GM18868 (cell line): Measurements from ENCODE around the gene DUOX1.
"Not testable (repeated sequence)": the region's sequence is repeated elsewhere in the genome, so short reads cannot be mapped to it uniquely, and the experiment has no call there.

ENCODE experiments used
- ATAC-seq: cut with Tn5 transposase; IDR thresholded peaks from one replicate; pipeline ENCODE4 v1.9.1; 2021; ENCODE audit warnings: mild to moderate bottlenecking, moderate library complexity; ENCODE audit not compliant: unreplicated experiment

DUOX1 gene

DNA sequence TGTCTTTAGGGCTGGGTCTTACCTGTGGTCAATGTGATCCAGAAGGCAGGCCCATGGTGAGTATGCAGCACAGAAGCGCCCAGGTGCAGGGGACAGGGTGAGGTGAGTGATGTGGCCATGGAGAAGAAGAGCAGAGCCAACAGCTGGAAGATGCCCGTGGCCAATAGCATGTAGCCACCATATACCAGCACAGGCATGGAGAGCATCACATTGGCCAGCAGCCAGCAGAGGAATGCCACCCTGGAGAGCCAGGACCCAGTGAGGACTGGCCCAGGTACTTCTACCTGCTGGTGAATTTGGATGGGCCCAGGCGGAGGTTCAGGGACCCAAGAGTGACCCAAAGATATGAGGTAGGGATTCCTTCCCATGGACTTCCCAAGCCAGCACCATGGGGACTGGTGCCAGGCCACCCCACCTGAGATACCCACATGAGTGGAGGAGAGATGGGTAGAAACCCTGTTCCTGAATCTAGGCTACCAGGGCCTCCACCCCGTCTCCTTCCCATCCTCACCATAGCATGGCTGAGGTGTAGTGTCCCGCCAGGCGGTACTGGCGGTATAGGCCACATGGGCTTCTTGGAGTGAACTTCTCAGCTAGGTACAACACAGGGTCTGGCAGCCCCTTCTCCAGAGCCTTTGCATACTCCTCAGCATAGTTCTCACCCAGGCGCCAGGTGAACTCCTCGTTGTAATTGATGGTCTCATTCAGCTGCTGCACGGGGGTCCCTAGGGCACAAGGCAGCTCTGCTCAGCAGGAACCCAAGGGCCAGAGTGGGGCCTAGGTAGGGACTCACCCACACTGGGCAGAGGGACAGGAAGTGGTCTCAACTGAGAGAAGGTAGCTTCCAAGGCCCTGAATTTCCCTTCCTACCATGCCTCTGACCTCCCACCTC, 9.5 kb upstream of the DUOX1 start:
- ATAC-seq, result no peak

DNA sequence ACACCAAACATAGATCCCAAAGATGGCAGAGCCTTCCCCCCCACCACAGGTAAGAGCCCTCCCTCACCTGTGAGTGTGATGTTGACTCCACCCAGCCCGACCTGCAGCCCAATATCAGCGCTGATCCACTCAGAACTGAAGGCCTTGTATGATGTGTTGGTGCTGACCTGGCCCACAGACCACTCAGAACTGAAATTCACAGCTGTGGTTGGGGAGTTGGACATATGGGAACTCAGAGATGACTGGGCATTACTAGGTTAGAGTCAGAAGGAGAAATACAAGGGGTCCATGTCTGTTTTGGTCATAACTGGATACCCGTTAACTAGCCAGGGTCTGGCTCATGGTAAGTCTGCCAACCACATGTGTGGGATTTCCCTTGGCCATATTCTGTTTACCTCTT, 8.8 kb upstream of the DUOX1 start:
- no peak for ATAC-seq

DNA sequence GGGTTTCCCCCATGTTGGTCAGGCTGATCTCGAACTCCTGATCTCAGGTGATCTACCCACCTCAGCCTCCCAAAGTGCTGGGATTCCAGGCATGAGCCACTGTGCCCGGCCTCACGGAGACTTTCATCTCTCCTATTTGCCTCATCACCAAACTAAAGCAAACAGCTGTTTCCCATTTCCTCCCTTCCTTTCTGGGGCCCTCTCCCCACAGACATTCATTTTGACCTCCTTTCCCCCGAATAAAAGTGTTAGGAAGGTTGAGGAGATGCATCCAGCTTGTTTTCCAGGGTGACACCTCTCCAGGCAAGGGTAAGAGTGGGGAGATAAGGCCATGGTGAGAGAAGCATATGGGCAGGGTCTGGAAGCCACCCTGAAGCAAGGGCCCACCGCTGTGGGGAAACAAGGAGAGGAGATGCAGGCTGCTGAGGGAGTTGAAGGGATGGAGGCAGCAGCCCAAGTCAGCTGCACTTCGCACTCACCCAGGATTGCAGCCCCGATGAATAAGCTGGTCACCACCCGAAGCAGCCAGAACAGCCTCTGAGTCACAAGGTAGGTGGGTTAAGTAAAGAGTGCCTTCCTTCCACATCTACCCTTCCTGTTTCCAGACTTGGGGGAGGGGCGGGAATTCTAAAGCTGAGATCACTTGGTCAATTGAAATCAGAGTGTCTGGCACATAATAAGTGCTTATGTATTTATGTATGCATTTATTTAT, 7.9 kb upstream of the DUOX1 start:
- ATAC-seq, result no peak

DNA sequence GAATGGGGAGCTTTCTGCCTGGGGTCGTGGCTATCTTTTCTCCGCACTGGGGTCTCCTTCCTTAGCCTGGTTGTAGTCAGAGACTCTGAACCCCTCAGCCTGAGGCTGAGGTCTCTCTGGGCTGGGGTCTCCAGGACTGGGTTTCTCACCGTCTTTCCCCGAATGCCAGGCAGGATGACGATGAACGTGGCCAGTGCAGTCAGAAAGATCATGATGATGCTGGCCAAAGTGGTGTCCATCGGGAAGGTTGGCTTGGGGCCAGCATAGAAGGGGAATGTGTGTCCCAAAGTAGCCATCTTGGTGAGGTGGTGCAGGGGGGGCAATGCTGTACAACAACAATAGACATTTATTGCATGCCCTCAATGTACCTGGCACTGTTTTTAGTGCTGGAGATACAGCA, 7.1 kb upstream of the DUOX1 start:
- ATAC-seq, result no peak

DNA sequence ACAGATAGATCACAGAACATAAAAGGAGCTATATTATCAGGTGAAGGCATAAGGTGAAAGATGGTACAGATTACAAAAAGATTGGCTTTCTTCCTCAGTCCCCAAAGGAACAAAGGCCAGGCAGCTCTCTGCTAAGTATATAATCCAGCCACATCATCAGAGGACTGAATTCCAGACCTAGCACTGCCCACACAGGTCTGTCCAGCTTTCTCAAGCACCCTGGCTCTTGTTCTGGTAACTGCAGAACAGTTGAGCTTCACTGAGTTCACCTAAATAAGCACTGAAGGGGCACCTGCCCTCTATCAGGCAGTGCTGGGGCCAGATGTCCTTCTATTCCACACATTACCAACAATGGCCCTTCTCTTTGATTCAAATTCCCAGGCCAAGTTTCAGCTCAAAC, 6.4 kb upstream of the DUOX1 start:
- ATAC-seq, result no peak

DNA sequence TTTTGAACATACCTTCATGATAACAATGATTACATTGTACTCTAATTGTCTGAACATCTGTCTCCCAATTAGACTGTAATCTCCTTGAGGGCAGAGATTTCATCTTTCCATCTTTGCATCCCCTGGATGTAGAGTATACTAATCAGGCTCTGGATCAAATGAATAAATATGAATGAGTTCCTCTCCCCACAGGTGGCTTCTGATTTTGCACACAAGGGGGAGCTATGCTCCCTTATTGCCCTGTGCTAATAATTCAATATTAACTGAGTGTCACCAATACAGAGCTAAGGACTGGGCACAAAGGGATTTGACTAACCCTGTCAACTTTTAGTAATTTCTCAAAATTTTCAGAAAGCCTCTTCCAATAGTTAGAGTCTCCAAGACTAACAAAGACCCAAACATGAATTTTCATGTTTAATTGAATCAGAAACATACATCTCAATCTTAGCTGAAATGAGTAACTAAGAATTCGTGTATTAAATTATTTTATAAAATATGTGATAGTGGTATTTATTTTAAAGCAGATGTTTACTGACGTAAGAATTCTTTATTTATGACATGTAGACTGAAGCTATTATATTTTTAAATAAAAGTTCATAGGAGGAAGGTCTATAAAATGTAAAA, 3.1 kb upstream of the DUOX1 start:
- ATAC-seq, result no peak

DNA sequence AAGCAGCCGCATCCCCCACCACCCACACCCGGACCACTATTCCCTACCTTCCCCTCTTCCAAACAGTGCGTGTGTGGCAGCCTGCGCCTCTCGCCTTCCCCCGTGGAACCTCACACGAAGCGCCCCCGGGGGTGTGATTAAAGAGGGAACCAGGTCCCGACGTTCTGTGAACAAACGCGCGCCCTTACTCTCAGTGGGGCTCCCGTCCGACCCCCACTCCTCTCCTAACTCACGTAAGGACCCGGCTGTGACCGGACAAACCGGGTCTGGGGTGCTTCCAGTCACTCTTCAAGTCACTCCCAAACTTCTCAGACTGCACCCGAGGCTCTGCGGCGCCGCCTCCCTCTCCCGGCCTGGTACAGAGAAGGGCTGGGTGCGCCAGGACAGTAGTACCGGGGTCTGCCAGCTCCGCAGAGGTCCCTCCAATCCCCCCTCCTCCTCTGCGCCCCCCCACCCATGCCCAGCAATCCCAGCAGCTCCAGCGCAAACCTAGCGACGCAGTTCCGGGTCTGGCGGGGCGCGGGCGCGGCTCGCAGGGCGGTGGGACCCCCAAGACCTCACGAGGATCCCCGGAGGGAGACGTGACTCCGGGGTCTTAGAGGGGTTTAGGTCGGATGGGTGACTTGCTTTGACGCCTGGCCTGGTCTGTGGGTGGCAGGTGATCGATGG, 689 bp upstream of the DUOX1 start:
- ATAC-seq, result no peak

DNA sequence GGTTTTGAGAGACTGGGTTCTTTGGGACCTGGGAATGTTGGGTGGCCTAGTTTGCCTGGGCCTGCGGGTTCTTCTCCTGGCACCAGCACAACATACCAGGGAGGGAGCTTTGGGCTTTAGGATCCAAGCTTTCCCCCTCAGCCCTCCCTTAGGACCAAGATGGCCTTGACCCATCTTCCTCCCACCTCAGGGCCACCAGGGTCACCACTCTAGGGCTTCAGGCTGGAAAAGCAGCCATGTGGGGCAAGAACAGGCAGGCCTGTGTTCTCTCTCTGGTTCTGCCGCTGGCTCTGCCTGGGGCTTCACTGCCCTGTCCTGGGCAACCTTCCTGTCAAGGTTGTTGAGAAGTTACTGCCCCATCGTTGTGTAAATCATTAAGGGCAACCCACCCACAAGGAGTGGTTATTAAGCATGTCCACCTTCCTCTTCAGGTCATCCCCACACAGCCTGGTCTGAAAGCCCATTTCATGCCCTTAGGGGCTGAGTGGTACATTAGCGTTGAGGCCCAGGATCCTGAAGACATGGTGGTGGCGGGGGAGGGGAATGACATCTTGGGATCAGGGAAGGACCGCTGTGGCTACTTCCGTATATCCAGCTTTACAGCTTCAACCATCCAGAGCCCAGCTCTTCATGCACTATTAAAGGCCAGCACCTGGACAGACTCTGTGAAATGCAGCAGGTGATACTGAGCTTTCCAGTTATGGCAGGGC, 652 bp downstream of the DUOX1 start:
- ATAC-seq, result no peak

DNA sequence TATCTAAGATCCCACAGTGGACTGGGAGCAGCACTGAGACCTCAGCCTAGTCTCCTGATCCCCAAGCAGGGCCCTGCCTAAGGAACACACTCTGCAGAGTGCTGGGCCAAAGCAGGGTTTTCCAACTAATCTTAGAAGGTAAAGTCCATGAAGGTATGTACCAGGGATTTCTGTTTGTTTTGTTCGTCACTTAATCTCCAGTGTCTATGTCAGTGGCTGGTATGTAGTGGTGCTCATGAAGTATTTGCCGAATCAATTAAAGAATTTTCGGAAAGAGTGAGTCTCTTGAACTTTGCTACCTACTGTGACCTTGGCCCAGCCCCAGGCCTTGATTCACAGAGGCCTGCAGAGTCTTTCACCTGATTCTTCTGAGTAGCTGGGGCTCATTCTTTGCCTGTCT, 1.7 kb downstream of the DUOX1 start:
- no peak for ATAC-seq

DNA sequence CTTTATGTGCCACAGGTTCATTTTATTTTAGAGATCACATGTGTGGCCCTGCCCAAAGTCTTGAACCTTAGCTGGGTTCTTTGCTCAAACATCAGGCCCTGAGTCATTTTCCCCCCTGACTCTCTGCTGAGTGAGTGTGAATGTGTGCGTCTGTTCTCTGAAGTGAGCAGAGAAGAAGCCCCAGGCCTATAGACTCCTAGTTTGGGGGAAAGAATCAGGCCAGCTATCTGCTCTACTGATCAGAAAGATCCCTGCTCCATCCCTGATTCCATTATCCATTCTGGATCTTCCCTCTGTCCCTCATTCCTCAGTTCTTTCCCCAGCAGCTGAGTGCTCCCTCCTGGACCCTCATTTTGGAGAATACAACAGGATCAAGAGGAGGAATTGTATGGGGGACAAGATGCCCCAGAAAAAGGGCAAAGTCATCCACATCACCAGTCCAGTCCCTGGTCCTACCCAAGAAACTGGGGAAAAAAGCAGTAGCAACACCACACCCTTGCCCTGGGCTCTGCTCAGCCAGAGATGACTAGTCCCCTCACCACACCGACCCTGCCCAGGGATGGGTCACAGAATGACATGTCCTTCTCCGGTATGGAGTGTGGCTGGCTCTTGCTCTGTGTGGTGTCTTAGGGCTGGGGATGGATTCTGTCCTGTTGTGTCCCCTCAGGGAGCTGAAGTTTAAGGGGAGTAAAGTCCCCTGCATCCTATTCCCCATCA, 3.2 kb downstream of the DUOX1 start:
- ATAC-seq, result no peak

DNA sequence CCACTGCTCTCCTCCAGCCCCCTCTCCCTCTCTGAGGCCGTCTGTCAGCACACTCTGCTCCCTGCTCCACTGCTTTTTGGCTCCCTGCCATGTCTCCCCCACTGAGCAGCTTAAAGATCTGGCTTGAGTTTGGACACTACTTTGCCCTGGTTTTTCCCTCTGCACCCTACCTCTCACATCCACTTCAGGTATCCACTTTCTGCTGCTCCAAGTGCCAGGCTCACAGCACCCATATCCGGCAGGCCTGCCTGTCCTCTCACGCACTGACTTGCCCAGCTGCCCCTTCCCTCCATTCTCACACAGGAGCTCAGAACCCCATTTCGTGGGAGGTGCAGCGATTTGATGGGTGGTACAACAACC, 3.7 kb downstream of the DUOX1 start:
- no peak for ATAC-seq

DNA sequence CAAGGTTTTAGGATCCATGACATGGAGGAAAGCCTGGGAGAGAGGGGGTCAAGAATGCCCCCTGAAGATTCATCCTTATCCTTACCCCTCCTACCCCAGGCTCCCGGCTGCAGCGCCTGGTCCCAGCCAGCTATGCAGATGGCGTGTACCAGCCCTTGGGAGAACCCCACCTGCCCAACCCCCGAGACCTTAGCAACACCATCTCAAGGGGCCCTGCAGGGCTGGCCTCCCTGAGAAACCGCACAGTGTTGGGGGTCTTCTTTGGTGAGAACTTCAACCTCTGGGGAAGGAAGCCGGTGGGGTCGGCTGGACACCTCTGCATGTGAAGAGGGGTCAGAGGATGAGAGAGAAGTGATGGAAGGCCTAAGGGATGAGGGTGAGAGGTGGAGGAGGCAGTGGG, 4.3 kb downstream of the DUOX1 start:
- no peak for ATAC-seq

DNA sequence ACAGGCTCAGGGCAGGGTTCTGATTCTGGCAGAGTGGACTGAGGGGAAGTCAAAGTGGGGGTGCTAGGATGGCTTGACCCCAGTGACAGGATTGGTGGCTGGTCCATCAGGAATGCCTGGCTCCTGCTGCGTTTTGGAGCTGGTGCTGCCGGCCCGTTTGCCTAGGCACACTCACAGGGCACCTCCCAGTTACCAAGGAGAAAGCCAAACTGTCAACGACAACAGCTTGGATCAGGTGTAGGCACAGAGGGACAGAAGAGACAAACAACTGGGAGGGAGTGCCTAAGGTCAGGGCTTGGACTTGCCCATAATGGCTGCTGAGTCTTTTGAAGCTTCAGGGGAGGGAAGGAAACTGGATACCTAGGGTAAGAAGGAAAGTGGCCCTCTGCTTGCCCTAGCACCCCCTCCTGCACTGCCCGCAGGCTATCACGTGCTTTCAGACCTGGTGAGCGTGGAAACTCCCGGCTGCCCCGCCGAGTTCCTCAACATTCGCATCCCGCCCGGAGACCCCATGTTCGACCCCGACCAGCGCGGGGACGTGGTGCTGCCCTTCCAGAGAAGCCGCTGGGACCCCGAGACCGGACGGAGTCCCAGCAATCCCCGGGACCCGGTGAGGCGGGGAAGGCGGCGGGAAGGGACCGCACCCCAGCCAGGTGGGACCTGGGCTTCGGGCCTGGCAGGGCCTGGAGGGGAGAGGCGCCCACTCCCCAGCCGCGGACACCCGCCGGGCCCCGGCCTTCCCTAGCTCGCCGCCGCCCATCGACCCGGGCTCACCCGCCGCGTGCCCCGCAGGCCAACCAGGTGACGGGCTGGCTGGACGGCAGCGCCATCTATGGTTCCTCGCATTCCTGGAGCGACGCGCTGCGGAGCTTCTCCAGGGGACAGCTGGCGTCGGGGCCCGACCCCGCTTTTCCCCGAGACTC, 5.1 kb downstream of the DUOX1 start:
- ATAC-seq, result peak; percentile 54

DNA sequence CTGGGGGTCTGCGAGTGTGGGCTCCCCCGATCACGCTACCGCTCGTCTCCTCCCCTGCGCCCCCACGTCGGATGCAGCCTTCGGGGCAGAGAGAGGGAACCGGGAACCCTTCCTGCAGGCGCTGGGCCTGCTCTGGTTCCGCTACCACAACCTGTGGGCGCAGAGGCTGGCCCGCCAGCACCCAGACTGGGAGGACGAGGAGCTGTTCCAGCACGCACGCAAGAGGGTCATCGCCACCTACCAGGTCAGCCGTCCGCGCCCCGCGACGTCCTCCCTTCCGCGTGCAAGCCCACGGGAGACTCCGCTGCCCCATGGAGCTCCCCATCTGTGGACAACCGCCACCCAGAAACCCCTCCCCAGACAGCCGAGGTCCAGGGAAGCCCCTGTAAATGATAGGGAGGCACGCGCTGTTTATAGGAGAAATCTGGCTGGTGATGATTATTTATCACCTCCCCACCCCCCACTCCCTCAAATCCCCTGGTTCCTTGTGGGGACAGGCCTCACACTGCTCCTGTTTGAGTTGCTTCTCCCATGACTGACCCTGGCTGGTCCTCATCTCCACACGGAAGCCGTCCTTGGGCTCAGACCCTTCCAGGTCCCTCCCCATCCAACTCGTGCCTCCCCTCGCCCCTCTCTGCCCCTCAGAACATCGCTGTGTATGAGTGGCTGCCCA, 6.0 kb downstream of the DUOX1 start:
- ATAC-seq, result not testable (repeated sequence)

DNA sequence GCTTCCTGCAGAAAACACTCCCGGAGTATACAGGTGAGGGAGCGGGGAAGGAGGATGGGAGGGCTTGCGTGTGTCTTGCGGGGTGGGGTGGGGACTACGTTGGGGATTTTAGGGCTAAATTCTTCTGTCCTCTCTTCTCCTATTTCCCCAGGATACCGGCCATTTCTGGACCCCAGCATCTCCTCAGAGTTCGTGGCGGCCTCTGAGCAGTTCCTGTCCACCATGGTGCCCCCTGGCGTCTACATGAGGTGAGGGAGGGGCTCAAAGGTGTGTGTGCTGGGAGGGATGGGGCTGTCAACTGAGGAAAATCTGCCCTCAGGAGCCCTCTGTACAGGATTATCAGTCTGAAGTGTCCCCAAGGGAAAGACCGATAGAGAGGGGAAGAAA, 6.6 kb downstream of the DUOX1 start:
- no peak for ATAC-seq

DNA sequence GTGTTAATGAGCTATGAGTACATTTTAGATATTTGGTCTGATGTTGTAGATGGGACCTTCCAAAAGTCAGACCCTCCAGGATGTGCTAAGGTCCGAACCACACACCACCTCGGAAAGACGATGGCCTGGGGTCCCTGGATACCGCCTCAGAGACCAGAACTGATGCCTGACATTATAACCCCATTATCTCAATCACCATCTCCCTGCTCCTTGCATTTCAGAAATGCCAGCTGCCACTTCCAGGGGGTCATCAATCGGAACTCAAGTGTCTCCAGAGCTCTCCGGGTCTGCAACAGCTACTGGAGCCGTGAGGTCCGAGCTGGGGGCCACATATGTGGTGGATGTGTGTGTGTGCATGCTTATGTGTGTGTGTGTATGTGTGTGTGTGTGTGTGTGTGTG, 7.9 kb downstream of the DUOX1 start:
- ATAC-seq, result no peak

DNA sequence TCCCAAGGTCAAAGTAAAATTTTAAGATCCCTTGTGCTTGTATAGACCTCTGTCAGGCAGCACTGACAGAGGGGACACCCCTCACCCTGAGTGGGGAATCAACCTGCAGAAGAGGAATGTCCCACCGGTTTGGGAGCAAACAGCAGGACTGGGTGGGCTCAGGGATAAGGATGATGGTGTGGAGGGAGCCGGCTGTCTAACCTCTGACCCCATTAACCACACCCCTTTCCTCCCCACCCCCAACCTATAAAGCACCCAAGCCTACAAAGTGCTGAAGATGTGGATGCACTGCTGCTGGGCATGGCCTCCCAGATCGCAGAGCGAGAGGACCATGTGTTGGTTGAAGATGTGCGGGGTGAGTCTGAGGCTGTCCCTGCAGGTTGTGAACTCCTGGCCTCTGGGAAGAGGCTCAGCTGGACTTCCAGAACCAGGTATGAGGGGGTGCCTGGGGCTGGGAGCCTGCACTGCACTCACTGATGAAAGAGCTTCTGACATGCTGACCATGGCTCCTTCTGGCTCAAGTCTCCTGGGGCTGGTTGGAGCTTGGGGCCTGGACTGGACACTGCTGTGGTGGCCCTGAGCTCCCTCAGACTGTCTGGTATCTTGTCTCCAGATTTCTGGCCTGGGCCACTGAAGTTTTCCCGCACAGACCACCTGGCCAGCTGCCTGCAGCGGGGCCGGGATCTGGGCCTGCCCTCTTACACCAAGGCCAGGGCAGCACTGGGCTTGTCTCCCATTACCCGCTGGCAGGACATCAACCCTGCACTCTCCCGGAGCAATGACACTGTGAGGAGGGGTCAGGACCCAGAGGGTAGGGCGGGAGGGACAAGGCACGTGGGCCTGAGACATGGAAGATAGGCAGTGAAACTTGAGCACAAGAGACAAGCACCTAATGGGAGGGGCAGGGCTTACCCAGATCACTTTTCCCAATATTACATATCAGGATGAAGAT, 9.3 kb downstream of the DUOX1 start:
- no peak for ATAC-seq

DNA sequence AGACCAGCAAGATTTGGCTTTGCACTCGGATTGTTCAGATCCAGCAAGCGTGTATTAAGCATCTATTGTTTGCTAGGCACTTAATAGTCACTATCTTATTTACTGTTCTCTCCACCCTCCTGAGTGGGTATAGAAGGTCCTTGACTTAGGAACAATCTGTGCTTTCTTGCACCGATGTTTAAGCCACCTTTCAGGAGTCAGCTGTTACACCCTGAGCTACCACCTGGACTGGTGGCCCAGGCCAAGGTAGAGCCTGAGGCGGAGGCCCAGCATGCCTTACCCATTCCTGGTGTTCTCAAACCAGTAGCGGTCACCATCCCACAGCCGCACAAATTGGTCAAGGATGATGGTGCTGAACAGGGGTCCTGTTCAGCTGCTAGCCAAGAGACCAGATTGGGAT, 10.0 kb downstream of the DUOX1 start:
- no peak for ATAC-seq
